ENCODE results near the gene LRP11. TPM values are rescaled to one million over a fixed set of nuclear protein-coding genes. Genes with fewer than 3 reads are reported as not detected.
"Not testable (repeated sequence)": the region's sequence is repeated elsewhere in the genome, so short reads cannot be mapped to it uniquely, and the experiment has no call there.

LRP11 gene
- total RNA-seq, 1 donor from 2014 or later: 2.2 TPM

- Histone ChIP-seq H3K27me3 (peaks cover 30% of the 10 kb centered on the region), H3K9me3 (ENCODE audit: low read depth) (no peaks in the 10 kb centered on the region), H3K79me2 (ENCODE audit: low read depth) (no peaks in the 10 kb centered on the region), H4K20me1 (ENCODE audit: low read depth) (no peaks in the 10 kb centered on the region), H3K27ac (no peak overlapping the region), H3K4me3 (no peak overlapping the region), H3K4me2 (no peak overlapping the region), H3K4me1 (no peaks in the 10 kb centered on the region), H2AFZ (replicated peaks) (no peak overlapping the region), H3K9ac (no peak overlapping the region), H3F3A (ENCODE audit: low read depth) (no peaks in the 10 kb centered on the region), H3K36me3 (no peaks in the 10 kb centered on the region)
- no peak overlapping the region for H3K4me3 Mint-ChIP-seq
- no peak overlapping the region for H3K27ac Mint-ChIP-seq
- H3K4me1 Mint-ChIP-seq: no peaks in the 10 kb centered on the region
- no peak for TF ChIP-seq EZH2 (IDR thresholded peaks at IDR 0.05)
- DNase-seq (ENCODE audit: low spot score): no peak
- peaks cover 17% of the 10 kb centered on the region for H3K9me3 Mint-ChIP-seq
- H3K36me3 Mint-ChIP-seq: peaks cover 3% of the 10 kb centered on the region
- peaks cover 11% of the 10 kb centered on the region for H3K27me3 Mint-ChIP-seq (ENCODE audit: insufficient read depth, low read depth)
Measured at GRCh38 chr6:149910721-149911151, 46.6 kb upstream of the LRP11 start.

- no peaks in the 10 kb centered on the region for H3K79me2 ChIP-seq (ENCODE audit: low read depth)
- Mint-ChIP-seq H3K4me1 (no peaks in the 10 kb centered on the region), H3K36me3 (peaks cover 3% of the 10 kb centered on the region), H3K27me3 (ENCODE audit: insufficient read depth, low read depth) (peaks cover 12% of the 10 kb centered on the region), H3K4me3 (no peak overlapping the region), H3K27ac (no peak overlapping the region), H3K9me3 (peaks cover 17% of the 10 kb centered on the region)
- no peak for DNase-seq (ENCODE audit: low spot score)
- H3K9ac ChIP-seq: no peak overlapping the region
- H3K27me3 ChIP-seq: peaks cover 30% of the 10 kb centered on the region
- no peak overlapping the region for H3K4me2 ChIP-seq
- H3K27ac ChIP-seq: no peak overlapping the region
- no peaks in the 10 kb centered on the region for H4K20me1 ChIP-seq (ENCODE audit: low read depth)
- no peaks in the 10 kb centered on the region for H3F3A ChIP-seq (ENCODE audit: low read depth)
- no peak overlapping the region for H2AFZ ChIP-seq (replicated peaks)
- H3K4me1 ChIP-seq: no peaks in the 10 kb centered on the region
- TF ChIP-seq, protein P1, sequence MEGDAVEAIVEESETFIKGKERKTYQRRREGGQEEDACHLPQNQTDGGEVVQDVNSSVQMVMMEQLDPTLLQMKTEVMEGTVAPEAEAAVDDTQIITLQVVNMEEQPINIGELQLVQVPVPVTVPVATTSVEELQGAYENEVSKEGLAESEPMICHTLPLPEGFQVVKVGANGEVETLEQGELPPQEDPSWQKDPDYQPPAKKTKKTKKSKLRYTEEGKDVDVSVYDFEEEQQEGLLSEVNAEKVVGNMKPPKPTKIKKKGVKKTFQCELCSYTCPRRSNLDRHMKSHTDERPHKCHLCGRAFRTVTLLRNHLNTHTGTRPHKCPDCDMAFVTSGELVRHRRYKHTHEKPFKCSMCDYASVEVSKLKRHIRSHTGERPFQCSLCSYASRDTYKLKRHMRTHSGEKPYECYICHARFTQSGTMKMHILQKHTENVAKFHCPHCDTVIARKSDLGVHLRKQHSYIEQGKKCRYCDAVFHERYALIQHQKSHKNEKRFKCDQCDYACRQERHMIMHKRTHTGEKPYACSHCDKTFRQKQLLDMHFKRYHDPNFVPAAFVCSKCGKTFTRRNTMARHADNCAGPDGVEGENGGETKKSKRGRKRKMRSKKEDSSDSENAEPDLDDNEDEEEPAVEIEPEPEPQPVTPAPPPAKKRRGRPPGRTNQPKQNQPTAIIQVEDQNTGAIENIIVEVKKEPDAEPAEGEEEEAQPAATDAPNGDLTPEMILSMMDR (IDR thresholded peaks at IDR 0.05): no peak
- TF ChIP-seq EZH2phosphoT487 (IDR thresholded peaks at IDR 0.05): no peak
- TF ChIP-seq EZH2 (IDR thresholded peaks at IDR 0.05): no peak
- H3K4me3 ChIP-seq: no peak overlapping the region
- H3K9me3 ChIP-seq (ENCODE audit: low read depth): no peaks in the 10 kb centered on the region
- no peaks in the 10 kb centered on the region for H3K36me3 ChIP-seq
Measured at GRCh38 chr6:149909701-149910470, 45.7 kb upstream of the LRP11 start.

GRCh38 chr6:149908480-149908879, 44.3 kb upstream of the LRP11 start:
- H3K4me1 ChIP-seq; DNase-seq (ENCODE audit: low spot score); H3K27ac Mint-ChIP-seq; H3K79me2 ChIP-seq (ENCODE audit: low read depth); H3K9me3 ChIP-seq (ENCODE audit: low read depth); H2AFZ ChIP-seq (replicated peaks); H3K4me2 ChIP-seq; H3K4me1 Mint-ChIP-seq; H3K36me3 Mint-ChIP-seq; H3K4me3 ChIP-seq; H3K36me3 ChIP-seq; H4K20me1 ChIP-seq (ENCODE audit: low read depth); H3K9ac ChIP-seq; H3K4me3 Mint-ChIP-seq; H3F3A ChIP-seq (ENCODE audit: low read depth); H3K27ac ChIP-seq: not testable (repeated sequence)
- Mint-ChIP-seq H3K9me3 (peaks cover 17% of the 10 kb centered on the region), H3K27me3 (ENCODE audit: insufficient read depth, low read depth) (peaks cover 15% of the 10 kb centered on the region)
- H3K27me3 ChIP-seq: peaks cover 17% of the 10 kb centered on the region

- H3K4me1 ChIP-seq: no peaks in the 10 kb centered on the region
- H3K4me3 Mint-ChIP-seq: no peak overlapping the region
- peaks cover 13% of the 10 kb centered on the region for H3K27me3 Mint-ChIP-seq (ENCODE audit: insufficient read depth, low read depth)
- DNase-seq (ENCODE audit: low spot score): no peak
- H3K27ac ChIP-seq: no peak overlapping the region
- H3K9ac ChIP-seq: no peak overlapping the region
- no peak overlapping the region for H3K27ac Mint-ChIP-seq
- H3K9me3 Mint-ChIP-seq: peaks cover 17% of the 10 kb centered on the region
- H4K20me1 ChIP-seq (ENCODE audit: low read depth): no peaks in the 10 kb centered on the region
- H3K4me3 ChIP-seq: no peak overlapping the region
- peaks cover 3% of the 10 kb centered on the region for H3K36me3 Mint-ChIP-seq
- H2AFZ ChIP-seq (replicated peaks): no peak overlapping the region
- TF ChIP-seq, protein P1 (IDR thresholded peaks at IDR 0.05): no peak
- no peak for TF ChIP-seq EZH2phosphoT487 (IDR thresholded peaks at IDR 0.05)
- TF ChIP-seq EZH2 (IDR thresholded peaks at IDR 0.05): no peak
- H3F3A ChIP-seq (ENCODE audit: low read depth): no peaks in the 10 kb centered on the region
- no peaks in the 10 kb centered on the region for H3K9me3 ChIP-seq (ENCODE audit: low read depth)
- H3K4me1 Mint-ChIP-seq: no peaks in the 10 kb centered on the region
- no peaks in the 10 kb centered on the region for H3K79me2 ChIP-seq (ENCODE audit: low read depth)
- no peaks in the 10 kb centered on the region for H3K36me3 ChIP-seq
- H3K4me2 ChIP-seq: no peak overlapping the region
- H3K27me3 ChIP-seq: peaks cover 9% of the 10 kb centered on the region
Measured at GRCh38 chr6:149907317-149907716, 43.2 kb upstream of the LRP11 start.

All from neural progenitor cell (in vitro differentiated cells).